ENCODE measurements around the gene LGALSL. TPM values are rescaled to one million over a fixed set of nuclear protein-coding genes. Genes with fewer than 3 reads are reported as not detected.
A peak's percentile ranks its signal among the peaks of the same experiment; 100 is the strongest.

LGALSL gene
- total and polyA plus RNA-seq, 9 of the 15 experiments (the other 6 are each of a cell fraction or from before 2014, with no cell fraction given): 0.04 to 0.29 (median 0.14) TPM; not detected in 3

GRCh38 chr2:64492821-64493220 lies 38.9 kb downstream of the LGALSL start (continued):
- TF ChIP-seq FIP1L1 (IDR thresholded peaks at IDR 0.05; ENCODE audit: low read depth, low read length, poor library complexity, severe bottlenecking): no peak
- no peak for TF ChIP-seq CTBP1 (IDR thresholded peaks at IDR 0.05; ENCODE audit: borderline replicate concordance)
- no peak for TF ChIP-seq ZNF133 (CRISPR knock-in tag; IDR thresholded peaks at IDR 0.05)

GRCh38 chr2:64493788-64494187 lies 39.8 kb downstream of the LGALSL start:
- no peaks in the 10 kb centered on the region for H3K36me3 ChIP-seq (ENCODE audit: control insufficient read depth, insufficient read depth, low read length)
- in situ Hi-C loops (cut with MboI) (no loop called here), intact Hi-C loops (cut with micrococcal nuclease) (no loop called here)
- H3K79me2 ChIP-seq (ENCODE audit: control insufficient read depth, insufficient read depth, low read length): no peaks in the 10 kb centered on the region
- DNase-seq (ENCODE audit: extremely low read depth in 1 of 4, low spot score in 3 of 4): peak in 1 of 4 experiments; percentile 14
- peak; percentile 71 for ATAC-seq
- H3K4me1 ChIP-seq (replicated peaks in 1 of 2; ENCODE audit: control insufficient read depth in 2 of 2, insufficient read depth in 2 of 2, low read length in 2 of 2): no peaks in the 10 kb centered on the region
- H3K27me3 ChIP-seq (ENCODE audit: control insufficient read depth in 2 of 2, insufficient read depth in 2 of 2, low read length in 2 of 2): peaks cover 10 to 21% of the 10 kb centered on the region in 2 experiments; a peak in 4 of 5 replicates
- CTCF ChIA-PET (ENCODE audit: low intra/inter-chr PET ratio): no interaction called here
- 11% methylated on average over 4 of the region's 4 CpGs for WGBS (ENCODE audit: insufficient coverage, low coverage, missing lambda C conversion rate)
- BruUV-seq (replicated peaks): no TSS peak
- no peak overlapping the region for H3K4me3 ChIP-seq
- peak overlapping the region; percentile 9; the same call in 1 of the 2 replicates for H3K4me2 ChIP-seq (ENCODE audit: insufficient read depth, low read length)
- H4K20me1 ChIP-seq (replicated peaks; ENCODE audit: control insufficient read depth, insufficient read depth, low read length): no peaks in the 10 kb centered on the region
- FAIRE-seq: peak; percentile 11
- no peak overlapping the region for H3K9ac ChIP-seq (ENCODE audit: insufficient read depth in 1 of 2, low read depth in 2 of 2, low read length in 2 of 2)
- H2AFZ ChIP-seq (ENCODE audit: low read depth, low read length): peak overlapping the region; percentile 41
- no peak overlapping the region for H3K27ac ChIP-seq (ENCODE audit: extremely low read depth, low read depth, low read length)
- no peaks in the 10 kb centered on the region for H3K9me3 ChIP-seq (replicated peaks; ENCODE audit: control insufficient read depth, insufficient read depth, low read depth, low read length)
- POLR2A ChIA-PET: interaction anchor here (0.6 to 1.6 kb wide), 2 partner anchors 11 to 56 kb away, joined by 3 to 6 read pairs; no protein-coding TSS in a partner anchor
- H3K9me1 ChIP-seq (ENCODE audit: control insufficient read depth, insufficient read depth, low read length): no peaks in the 10 kb centered on the region
- TF ChIP-seq CBFA2T2 (conservative IDR thresholded peaks at IDR 0.05): peak; percentile 34; the same call in 1 of the 2 replicates
- TF ChIP-seq CEBPB (tag; IDR thresholded peaks at IDR 0.05): peak; percentile 22; the same call in 1 of the 2 replicates
- no peak for TF ChIP-seq TCF7 (IDR thresholded peaks at IDR 0.05; ENCODE audit: borderline replicate concordance)
- no peak for TF ChIP-seq CC2D1A (IDR thresholded peaks at IDR 0.05)
- no peak for TF ChIP-seq ZNF140 (CRISPR knock-in tag; IDR thresholded peaks at IDR 0.05)
- no peak for TF ChIP-seq ZNF212 (CRISPR knock-in tag; IDR thresholded peaks at IDR 0.05)
- no peak; the same call in 1 of the 2 replicates for TF ChIP-seq CEBPG (CRISPR knock-in tag; IDR thresholded peaks at IDR 0.05)
- TF ChIP-seq CEBPG (tag; conservative IDR thresholded peaks at IDR 0.05 in 1 of 2, IDR thresholded peaks at IDR 0.05 in 1 of 2): peak in 1 of 2 experiments; percentile 52; a peak in 2 of 4 replicates
- TF ChIP-seq ATF3 (IDR thresholded peaks at IDR 0.05): peak; percentile 41; the same call in 1 of the 2 replicates
- no peak for TF ChIP-seq ATF3 (CRISPR knock-in tag; conservative IDR thresholded peaks at IDR 0.05)
- no peak for TF ChIP-seq ZBTB9 (CRISPR knock-in tag; IDR thresholded peaks at IDR 0.05)
- TF ChIP-seq TEAD4 (IDR thresholded peaks at IDR 0.05; ENCODE audit: low read length): no peak
- TF ChIP-seq TEAD4 (CRISPR knock-in tag; IDR thresholded peaks at IDR 0.05; ENCODE audit: borderline replicate concordance): no peak
- peak; percentile 87 for TF ChIP-seq RAD51 (IDR thresholded peaks at IDR 0.05; ENCODE audit: borderline replicate concordance, low read depth)
- no peak for TF ChIP-seq ZNF23 (CRISPR knock-in tag; IDR thresholded peaks at IDR 0.05)
- TF ChIP-seq, protein P1, sequence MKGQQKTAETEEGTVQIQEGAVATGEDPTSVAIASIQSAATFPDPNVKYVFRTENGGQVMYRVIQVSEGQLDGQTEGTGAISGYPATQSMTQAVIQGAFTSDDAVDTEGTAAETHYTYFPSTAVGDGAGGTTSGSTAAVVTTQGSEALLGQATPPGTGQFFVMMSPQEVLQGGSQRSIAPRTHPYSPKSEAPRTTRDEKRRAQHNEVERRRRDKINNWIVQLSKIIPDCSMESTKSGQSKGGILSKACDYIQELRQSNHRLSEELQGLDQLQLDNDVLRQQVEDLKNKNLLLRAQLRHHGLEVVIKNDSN (CRISPR knock-in tag; IDR thresholded peaks at IDR 0.05): peak; percentile 84
- TF ChIP-seq TOE1 (IDR thresholded peaks at IDR 0.05; ENCODE audit: borderline replicate concordance): peak; percentile 53; the same call in 1 of the 2 replicates
- TF ChIP-seq TOE1 (CRISPR knock-in tag; IDR thresholded peaks at IDR 0.05; ENCODE audit: borderline replicate concordance, low read depth): no peak

Data from K562 (cell line).